Neural cell (in vitro differentiated cells): Measurements from ENCODE around the gene HRH4. TPM values are rescaled to one million over a fixed set of nuclear protein-coding genes. Genes with fewer than 3 reads are reported as not detected.

Source experiments
- H2AFZ ChIP-seq: fragments of 200-600, 300-800 bp; sonication (generic), shearing (Covaris generic); 2 replicates; pipeline ENCODE4 v1.6.0; 2014; ENCODE audit warnings: low read depth, mild to moderate bottlenecking, antibody characterized with exemption, low read length, moderate library complexity
- H3F3A ChIP-seq: fragments of 200-600 bp; shearing (Covaris generic); 2 replicates; pipeline ENCODE4 v1.6.1; 2016; ENCODE audit warnings: mild to moderate bottlenecking, moderate library complexity, mixed read lengths, antibody characterized with exemption, low read length; ENCODE audit not compliant: insufficient read depth, poor library complexity, severe bottlenecking
- H3K27ac ChIP-seq: fragments of 200-600, 300-800 bp; sonication (generic), shearing (Covaris generic); 2 replicates; pipeline ENCODE4 v1.5.1; 2014; ENCODE audit warnings: mild to moderate bottlenecking, low read length, moderate library complexity
- H3K27me3 ChIP-seq: fragments of 300-800, 200-600 bp; sonication (generic), shearing (Covaris generic); 2 replicates; pipeline ENCODE4 v1.6.0; 2014; ENCODE audit warnings: mild to moderate bottlenecking, low read depth, low read length, moderate library complexity; ENCODE audit not compliant: insufficient read depth
- H3K36me3 ChIP-seq: fragments of 300-800, 200-600 bp; sonication (generic), shearing (Covaris generic); 2 replicates; pipeline ENCODE4 v1.5.1; 2014; ENCODE audit warnings: mild to moderate bottlenecking, antibody characterized with exemption, low read length, moderate library complexity; ENCODE audit not compliant: insufficient read depth
- H3K4me2 ChIP-seq: fragments of 300-800, 200-600 bp; sonication (generic), shearing (Covaris generic); 2 replicates; pipeline ENCODE4 v1.6.0; 2014; ENCODE audit warnings: mild to moderate bottlenecking, low read length
- H3K4me3 ChIP-seq: fragments of 300-800, 200-600 bp; sonication (generic), shearing (Covaris generic); 2 replicates; pipeline ENCODE4 v1.5.1; 2014; ENCODE audit warnings: mild to moderate bottlenecking, low read length, moderate library complexity
- H3K79me2 ChIP-seq: fragments of 200-600 bp; shearing (Covaris generic); replicated peaks from 2 replicates; pipeline ENCODE4 v1.6.0; 2014; ENCODE audit warnings: mild to moderate bottlenecking, low read length, moderate library complexity; ENCODE audit not compliant: insufficient read depth
- H3K9ac ChIP-seq: fragments of 300-800, 200-600 bp; sonication (generic), shearing (Covaris generic); 2 replicates; pipeline ENCODE4 v1.6.1; 2016; ENCODE audit warnings: mild to moderate bottlenecking, low read length, mixed read lengths
- H3K9me2 ChIP-seq: fragments of 200-600 bp; shearing (Covaris generic); 2 replicates; pipeline ENCODE4 v1.6.1; 2016; ENCODE audit warnings: mild to moderate bottlenecking, low read length, mixed read lengths; ENCODE audit not compliant: insufficient read depth
- H3K9me3 ChIP-seq: fragments of 200-600, 300-800 bp; sonication (generic), shearing (Covaris generic); 2 replicates; pipeline ENCODE4 v1.6.1; 2016; ENCODE audit warnings: mild to moderate bottlenecking, mixed run types, low read length, moderate library complexity, mixed read lengths
- H4K20me1 ChIP-seq: fragments of 200-600 bp; shearing (Covaris generic); 2 replicates; pipeline ENCODE4 v1.6.1; 2016; ENCODE audit warnings: mild to moderate bottlenecking, mixed run types; ENCODE audit not compliant: insufficient read depth
- CTCF ChIP-seq: fragments of 450-650 bp; IDR thresholded peaks from 2 replicates; pipeline ENCODE4 v1.5.1; 2014; ENCODE audit warnings: antibody characterized with exemption, mild to moderate bottlenecking, moderate library complexity; ENCODE audit not compliant: poor library complexity, severe bottlenecking
- EP300 ChIP-seq: fragments of 450-650 bp; conservative IDR thresholded peaks from 2 replicates; pipeline ENCODE4 v1.6.1; 2014; ENCODE audit warnings: antibody characterized with exemption, mild to moderate bottlenecking, moderate library complexity; ENCODE audit not compliant: poor library complexity, severe bottlenecking
- EZH2 ChIP-seq: fragments of 200-600, 300-800 bp; shearing (Covaris generic), sonication (generic); IDR thresholded peaks from 2 replicates; pipeline ENCODE4 v1.6.1; 2014; ENCODE audit warnings: antibody characterized with exemption, low read length, borderline replicate concordance, mild to moderate bottlenecking; ENCODE audit not compliant: insufficient read depth, poor library complexity, severe bottlenecking
- MXI1 ChIP-seq: fragments of 450-650 bp; conservative IDR thresholded peaks from 2 replicates; pipeline ENCODE4 v1.6.1; 2014; ENCODE audit warnings: antibody characterized with exemption, mild to moderate bottlenecking; ENCODE audit not compliant: poor library complexity, severe bottlenecking
- POLR2AphosphoS5 ChIP-seq: IDR thresholded peaks from 2 replicates; pipeline ENCODE4 v1.6.1; 2012
- RAD21 ChIP-seq: fragments of 450-650 bp; conservative IDR thresholded peaks from 2 replicates; pipeline ENCODE4 v1.6.1; 2014; ENCODE audit warnings: antibody characterized with exemption, mild to moderate bottlenecking, moderate library complexity
- REST ChIP-seq: IDR thresholded peaks from 2 replicates; pipeline ENCODE4 v1.6.1; 2012; ENCODE audit warnings: borderline replicate concordance
- SMC3 ChIP-seq: fragments of 450-650 bp; conservative IDR thresholded peaks from 2 replicates; pipeline ENCODE4 v1.6.1; 2014; ENCODE audit warnings: antibody characterized with exemption, mild to moderate bottlenecking, moderate library complexity; ENCODE audit not compliant: poor library complexity
- TAF1 ChIP-seq: IDR thresholded peaks from 2 replicates; pipeline ENCODE4 v1.6.1; 2012; ENCODE audit warnings: low read depth
- polyA plus RNA-seq: library from polyadenylated mRNA; depleted of rRNA; stranded (reverse); fragments of >200 nt; gene quantifications from 2 replicates; pipeline ENCODE4 v1.2.3, GENCODE V29; 2014

Gene HRH4
- polyA plus RNA-seq, 1 donor from 2014 or later = not detected

GRCh38 chr18:24494586-24494985 is 34.1 kb downstream of the HRH4 start:
- Histone ChIP-seq H3K4me2 (no peak overlapping the region), H3K79me2 (no peaks in the 10 kb centered on the region), H3K9me2 (no peaks in the 10 kb centered on the region), H3F3A (no peaks in the 10 kb centered on the region), H3K27ac (no peak overlapping the region), H3K27me3 (no peaks in the 10 kb centered on the region), H3K4me3 (no peak overlapping the region), H3K9me3 (no peaks in the 10 kb centered on the region), H4K20me1 (no peaks in the 10 kb centered on the region), H3K9ac (no peak overlapping the region), H3K36me3 (no peaks in the 10 kb centered on the region), H2AFZ (no peak overlapping the region)
- no peak for TF ChIP-seq CTCF
- TF ChIP-seq REST = no peak
- TF ChIP-seq RAD21 = no peak
- TF ChIP-seq MXI1 = no peak
- no peak for TF ChIP-seq SMC3
- no peak for TF ChIP-seq POLR2AphosphoS5
- no peak for TF ChIP-seq EZH2
- no peak for TF ChIP-seq TAF1
- TF ChIP-seq EP300 = no peak

GRCh38 chr18:24497031-24497754 is 36.8 kb downstream of the HRH4 start:
- Histone ChIP-seq H3K9me2 (no peaks in the 10 kb centered on the region), H3K27me3 (no peaks in the 10 kb centered on the region), H3F3A (no peaks in the 10 kb centered on the region), H3K4me2 (no peak overlapping the region), H3K79me2 (no peaks in the 10 kb centered on the region), H3K9me3 (no peaks in the 10 kb centered on the region), H4K20me1 (no peaks in the 10 kb centered on the region), H2AFZ (no peak overlapping the region), H3K9ac (no peak overlapping the region), H3K27ac (no peak overlapping the region), H3K4me3 (no peak overlapping the region), H3K36me3 (no peaks in the 10 kb centered on the region)
- TF ChIP-seq SMC3 = no peak
- no peak for TF ChIP-seq EZH2
- TF ChIP-seq RAD21 = no peak
- TF ChIP-seq REST = no peak
- no peak for TF ChIP-seq CTCF
- TF ChIP-seq POLR2AphosphoS5 = no peak
- no peak for TF ChIP-seq MXI1
- no peak for TF ChIP-seq EP300
- TF ChIP-seq TAF1 = no peak
